ENCODE data around the gene GLP1R.

- TF ChIP-seq CTCF (IDR thresholded peaks at IDR 0.05): no peak
- TF ChIP-seq POLR2A (IDR thresholded peaks at IDR 0.05): no peak
These were observed 39.1 kb upstream of the GLP1R start for GRCh38 chr6:39009476-39009875.
